H54 (cell line): ENCODE measurements around the gene CDC42EP2.

ENCODE experiments used
- DNase-seq: peaks from one replicate; pipeline ENCODE4 v3.0.0; 2011; ENCODE audit warnings: low spot score, mixed read lengths; ENCODE audit not compliant: insufficient read length
- FAIRE-seq: peaks from 3 replicates; lab custom pipeline; 2011; peaks lifted over from hg19 to GRCh38; lab: Jason Lieb, UNC
- POLR2A ChIP-seq: IDR thresholded peaks from 2 replicates; pipeline ENCODE4 v1.6.1; 2011; ENCODE audit warnings: low read depth, mild to moderate bottlenecking, low read length

Gene CDC42EP2

DNA sequence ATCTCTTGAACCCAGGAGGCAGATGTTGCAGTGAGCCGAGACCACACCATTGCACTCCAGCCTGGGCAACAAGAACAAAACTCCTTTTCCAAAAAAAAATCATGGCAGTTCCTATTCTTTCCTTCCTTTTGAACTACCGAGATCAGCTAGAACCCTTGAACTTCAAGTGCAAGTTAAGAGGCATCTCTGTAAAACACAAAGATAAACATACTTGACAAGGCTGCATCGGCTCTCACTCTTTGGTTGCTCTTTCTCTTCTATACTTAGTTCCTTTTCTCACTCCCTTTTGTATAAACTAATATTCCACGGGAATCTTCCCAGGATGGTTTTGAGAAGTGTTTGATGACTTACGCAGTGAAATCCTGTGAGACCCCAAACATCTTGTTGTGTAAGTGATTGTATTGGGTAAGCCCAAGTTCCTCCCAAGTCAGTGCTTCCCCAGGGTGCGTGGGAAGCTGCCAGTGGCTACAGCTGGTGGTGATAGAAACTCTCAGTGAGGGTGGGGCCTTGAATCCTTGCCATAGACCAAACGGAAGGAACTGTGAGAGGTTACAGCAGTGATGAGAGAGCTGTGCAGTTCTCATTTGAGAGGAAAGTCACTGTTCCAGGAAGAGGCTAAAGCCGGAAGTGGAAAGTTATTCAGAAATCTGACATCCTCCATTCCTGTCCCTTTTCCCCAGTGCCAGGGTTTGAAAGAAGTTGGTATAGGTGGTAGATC is 24.1 kb upstream of the CDC42EP2 start:
- no peak for TF ChIP-seq POLR2A
- FAIRE-seq (no peak), DNase-seq (no peak)

GRCh38 chr11:65291613-65292012 is 23.1 kb upstream of the CDC42EP2 start:
- TF ChIP-seq POLR2A: no peak
- FAIRE-seq (no peak), DNase-seq (no peak)

- TF ChIP-seq POLR2A: no peak
- FAIRE-seq (no peak), DNase-seq (no peak)
These were observed 21.8 kb upstream of the CDC42EP2 start for GRCh38 chr11:65292890-65293289.

DNA sequence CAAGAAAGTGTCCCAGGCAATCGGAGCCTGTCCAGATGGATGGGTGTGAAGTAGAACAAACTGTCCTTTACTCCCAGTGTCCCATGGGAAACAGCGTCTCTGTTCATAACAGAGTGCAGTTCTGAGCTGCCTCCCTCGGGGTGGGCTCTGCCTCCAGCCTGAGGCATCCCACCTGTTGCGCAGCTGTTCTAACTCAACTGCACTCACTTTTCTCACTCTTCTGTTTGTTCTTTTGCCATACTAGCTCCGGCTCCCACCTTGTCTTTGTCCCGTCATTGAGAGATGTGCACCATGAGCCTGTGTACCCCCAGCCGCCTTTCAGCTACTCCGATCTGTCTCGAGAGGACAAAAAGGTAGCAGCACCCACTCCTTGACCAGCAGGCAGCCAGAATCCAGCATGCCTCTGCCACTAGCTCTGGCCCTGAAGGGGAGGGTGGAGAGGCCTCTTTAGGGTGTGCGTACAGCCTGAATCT is 20.7 kb upstream of the CDC42EP2 start:
- no peak for FAIRE-seq
- TF ChIP-seq POLR2A: no peak
- no peak for DNase-seq

GRCh38 chr11:65295001-65295400 is 19.7 kb upstream of the CDC42EP2 start:
- DNase-seq: no peak
- TF ChIP-seq POLR2A: no peak
- no peak for FAIRE-seq

DNA sequence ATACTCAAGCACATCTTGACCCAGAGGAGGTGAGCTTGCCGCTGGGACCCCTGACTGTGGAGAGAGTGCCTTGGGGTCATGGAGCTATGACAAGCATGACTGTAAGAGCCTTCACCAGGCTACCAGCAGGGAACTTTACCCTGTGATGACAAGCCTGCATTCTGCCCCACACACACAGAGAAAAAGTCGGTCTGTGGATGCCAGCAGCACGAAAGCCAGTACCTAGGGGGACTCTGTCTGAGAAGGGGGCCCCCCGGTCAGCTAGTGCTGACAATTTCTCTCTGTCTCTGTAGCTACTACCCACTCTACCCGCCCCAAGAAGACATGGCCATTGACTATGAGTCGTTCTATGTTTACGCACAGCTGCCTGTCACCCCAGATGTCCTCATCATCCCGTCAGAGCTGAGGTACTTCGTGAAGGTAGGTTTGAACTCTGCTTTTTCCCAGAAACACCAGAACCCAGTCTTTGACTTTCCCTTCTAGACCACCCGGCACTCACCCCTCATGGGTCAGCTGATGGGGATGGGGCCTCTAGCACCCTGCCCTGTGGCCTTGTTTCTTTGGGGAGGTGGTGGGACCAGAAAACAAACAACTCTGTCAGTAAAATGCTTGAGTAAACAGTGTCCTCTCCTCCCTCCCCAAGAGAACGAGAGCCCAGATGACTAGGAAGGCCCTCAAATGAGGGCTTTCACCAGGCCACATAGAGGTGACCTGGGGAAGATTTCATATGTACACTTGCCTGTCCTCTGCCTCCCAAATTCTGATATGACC is 18.9 kb upstream of the CDC42EP2 start:
- FAIRE-seq: no peak
- no peak for DNase-seq
- no peak for TF ChIP-seq POLR2A

- TF ChIP-seq POLR2A: no peak
- DNase-seq (no peak), FAIRE-seq (no peak)
These were observed 17.5 kb upstream of the CDC42EP2 start for GRCh38 chr11:65297026-65297672.

GRCh38 chr11:65298131-65298535 is 16.5 kb upstream of the CDC42EP2 start:
- DNase-seq (no peak), FAIRE-seq (no peak)
- TF ChIP-seq POLR2A: no peak

DNA sequence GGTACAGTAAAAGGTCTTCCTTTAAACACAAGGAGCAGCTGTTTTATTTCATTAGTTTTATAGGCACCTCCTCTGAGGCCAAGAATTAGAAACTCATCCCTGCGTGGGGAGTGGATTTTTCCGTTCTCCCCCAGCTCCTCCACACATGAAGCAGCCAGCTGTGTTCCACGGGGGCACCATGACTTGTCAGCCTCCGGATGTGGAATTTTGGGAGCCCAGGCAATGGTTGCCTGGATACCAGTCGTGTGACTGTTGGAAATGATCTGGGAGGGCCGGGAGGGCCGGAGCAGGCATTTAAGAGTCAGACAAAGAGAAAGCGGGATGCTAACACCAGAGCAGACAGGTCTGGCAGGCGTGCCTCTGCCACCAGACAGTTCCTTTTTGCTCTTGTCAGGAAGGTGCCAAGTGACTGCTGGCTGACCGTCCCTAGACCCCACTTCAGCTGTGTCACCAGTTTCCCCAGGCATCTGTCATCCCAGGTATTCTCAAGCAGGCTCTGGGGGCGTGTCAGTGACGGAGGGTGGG is 15.9 kb upstream of the CDC42EP2 start:
- DNase-seq (no peak), FAIRE-seq (no peak)
- TF ChIP-seq POLR2A: no peak

- no peak for TF ChIP-seq POLR2A
- FAIRE-seq (no peak), DNase-seq (no peak)
These were observed 13.9 kb upstream of the CDC42EP2 start for GRCh38 chr11:65300621-65301275.

- no peak for TF ChIP-seq POLR2A
- no peak for FAIRE-seq
- DNase-seq: no peak
These were observed 13.0 kb upstream of the CDC42EP2 start for GRCh38 chr11:65301491-65302329.

- TF ChIP-seq POLR2A: no peak
- DNase-seq (no peak), FAIRE-seq (no peak)
These were observed 11.1 kb upstream of the CDC42EP2 start for GRCh38 chr11:65303555-65303954.

- FAIRE-seq: no peak
- DNase-seq: no peak
- no peak for TF ChIP-seq POLR2A
These were observed 10.6 kb upstream of the CDC42EP2 start for GRCh38 chr11:65304110-65304509.
